Type B pancreatic cell (in vitro differentiated cells): ENCODE data around the gene SPTY2D1. TPM values are rescaled to one million over a fixed set of nuclear protein-coding genes. Genes with fewer than 3 reads are reported as not detected.
"Not testable (repeated sequence)": the region's sequence is repeated elsewhere in the genome, so short reads cannot be mapped to it uniquely, and the experiment has no call there.

Experiments used
- DNase-seq: peaks from one replicate; pipeline ENCODE4 v3.0.0; 2021; ENCODE audit warnings: mixed read lengths; ENCODE audit not compliant: unreplicated experiment; ENCODE audit errors: extremely low spot score
- H3K27ac Mint-ChIP-seq: 2 replicates; pipeline ENCODE4 v1.8.0; 2021; ENCODE audit warnings: mild to moderate bottlenecking, mixed read lengths
- H3K27me3 Mint-ChIP-seq: 2 replicates; pipeline ENCODE4 v1.8.0; 2021; ENCODE audit warnings: mixed read lengths
- H3K36me3 Mint-ChIP-seq: 2 replicates; pipeline ENCODE4 v1.8.0; 2021; ENCODE audit warnings: mixed read lengths
- H3K4me1 Mint-ChIP-seq: one replicate; pipeline ENCODE4 v1.8.0; 2021; ENCODE audit warnings: mixed read lengths; ENCODE audit not compliant: unreplicated experiment
- H3K4me3 Mint-ChIP-seq: 2 replicates; pipeline ENCODE4 v1.8.0; 2021; ENCODE audit warnings: mild to moderate bottlenecking, mixed read lengths
- H3K9me3 Mint-ChIP-seq: 2 replicates; pipeline ENCODE4 v1.8.0; 2021; ENCODE audit warnings: mixed read lengths
- CTCF ChIP-seq: fragments of 200-600 bp; sonication (generic); conservative IDR thresholded peaks from 2 replicates; pipeline ENCODE4 v1.5.0; 2021; ENCODE audit warnings: antibody characterized with exemption, mild to moderate bottlenecking
- total RNA-seq: library from RNA; stranded (reverse); gene quantifications from 2 replicates; pipeline ENCODE4 v1.2.1, GENCODE V29; 2021; ENCODE audit warnings: low replicate concordance

Gene SPTY2D1
- total RNA-seq, 1 donor from 2014 or later = 20.8 TPM

GRCh38 chr11:18671246-18671645, 37.1 kb upstream of the SPTY2D1 start:
- no peaks in the 10 kb centered on the region for H3K36me3 Mint-ChIP-seq
- peaks cover 7% of the 10 kb centered on the region for H3K27me3 Mint-ChIP-seq
- peaks cover 8% of the 10 kb centered on the region for H3K4me1 Mint-ChIP-seq
- no peak overlapping the region for H3K4me3 Mint-ChIP-seq
- no peak for DNase-seq
- TF ChIP-seq CTCF = no peak
- no peak overlapping the region for H3K27ac Mint-ChIP-seq
- H3K9me3 Mint-ChIP-seq = peaks cover 5% of the 10 kb centered on the region

GRCh38 chr11:18669711-18670110, 35.6 kb upstream of the SPTY2D1 start:
- peaks cover 13% of the 10 kb centered on the region for H3K27me3 Mint-ChIP-seq
- no peak overlapping the region for H3K27ac Mint-ChIP-seq
- no peak for TF ChIP-seq CTCF
- H3K9me3 Mint-ChIP-seq = peaks cover 5% of the 10 kb centered on the region
- H3K4me1 Mint-ChIP-seq = peaks cover 8% of the 10 kb centered on the region
- H3K36me3 Mint-ChIP-seq = no peaks in the 10 kb centered on the region
- no peak overlapping the region for H3K4me3 Mint-ChIP-seq
- no peak for DNase-seq

- no peak for DNase-seq
- no peak for TF ChIP-seq CTCF
- Mint-ChIP-seq H3K27me3 (peaks cover 13% of the 10 kb centered on the region), H3K4me3 (peak overlapping the region; percentile 30), H3K9me3 (peaks cover 5% of the 10 kb centered on the region), H3K36me3 (no peaks in the 10 kb centered on the region), H3K27ac (peak overlapping the region; percentile 76), H3K4me1 (peaks cover 8% of the 10 kb centered on the region)
These were observed 35.1 kb upstream of the SPTY2D1 start for GRCh38 chr11:18669219-18669596.

GRCh38 chr11:18668131-18668530, 34.0 kb upstream of the SPTY2D1 start:
- H3K27me3 Mint-ChIP-seq = peaks cover 13% of the 10 kb centered on the region
- H3K4me1 Mint-ChIP-seq = peaks cover 8% of the 10 kb centered on the region
- no peak for DNase-seq
- H3K36me3 Mint-ChIP-seq = no peaks in the 10 kb centered on the region
- H3K4me3 Mint-ChIP-seq = no peak overlapping the region
- H3K9me3 Mint-ChIP-seq = peaks cover 5% of the 10 kb centered on the region
- H3K27ac Mint-ChIP-seq = no peak overlapping the region
- TF ChIP-seq CTCF = no peak

- H3K27ac Mint-ChIP-seq, DNase-seq, H3K36me3 Mint-ChIP-seq, H3K4me3 Mint-ChIP-seq, H3K9me3 Mint-ChIP-seq, H3K4me1 Mint-ChIP-seq: not testable (repeated sequence)
- peaks cover 32% of the 10 kb centered on the region for H3K27me3 Mint-ChIP-seq
These were observed 31.3 kb upstream of the SPTY2D1 start for GRCh38 chr11:18665353-18665872.

- DNase-seq = no peak
- peaks cover 23% of the 10 kb centered on the region for H3K27me3 Mint-ChIP-seq
- H3K4me1 Mint-ChIP-seq = no peaks in the 10 kb centered on the region
- H3K4me3 Mint-ChIP-seq = no peak overlapping the region
- TF ChIP-seq CTCF = no peak
- no peaks in the 10 kb centered on the region for H3K9me3 Mint-ChIP-seq
- H3K27ac Mint-ChIP-seq = no peak overlapping the region
- H3K36me3 Mint-ChIP-seq = no peaks in the 10 kb centered on the region
These were observed 23.5 kb upstream of the SPTY2D1 start for GRCh38 chr11:18657673-18658072.
